Measurements from ENCODE around the gene MRAP2.
"Not testable (repeated sequence)": the region's sequence is repeated elsewhere in the genome, so short reads cannot be mapped to it uniquely, and the experiment has no call there.

The MRAP2 gene

GRCh38 chr6:84118191-84118590 lies 84.6 kb downstream of the MRAP2 start:
- in situ Hi-C loops (cut with MboI; ENCODE audit: low sequenced_read_pairs), result no loop called here

DNA sequence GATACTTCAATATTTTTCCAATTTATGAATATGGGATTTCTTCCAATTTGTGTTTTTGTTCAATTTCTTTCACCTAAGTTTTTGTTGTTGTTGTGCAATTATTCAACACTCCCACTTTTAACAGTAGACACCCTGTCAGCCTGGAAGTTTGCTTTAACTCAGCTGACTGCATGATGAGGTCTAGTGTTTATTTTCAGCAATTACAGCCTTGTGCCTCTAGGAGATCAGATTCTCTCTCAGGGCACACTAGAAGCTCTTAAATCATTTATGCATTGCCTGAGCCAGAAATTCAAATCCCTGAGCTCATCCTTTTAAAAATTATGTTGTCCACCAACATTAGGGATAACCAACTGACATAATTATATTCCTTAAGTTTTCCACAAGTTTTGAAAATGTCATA lies 85.7 kb downstream of the MRAP2 start:
- in situ Hi-C loops (cut with MboI; ENCODE audit: low sequenced_read_pairs), result no loop called here

DNA sequence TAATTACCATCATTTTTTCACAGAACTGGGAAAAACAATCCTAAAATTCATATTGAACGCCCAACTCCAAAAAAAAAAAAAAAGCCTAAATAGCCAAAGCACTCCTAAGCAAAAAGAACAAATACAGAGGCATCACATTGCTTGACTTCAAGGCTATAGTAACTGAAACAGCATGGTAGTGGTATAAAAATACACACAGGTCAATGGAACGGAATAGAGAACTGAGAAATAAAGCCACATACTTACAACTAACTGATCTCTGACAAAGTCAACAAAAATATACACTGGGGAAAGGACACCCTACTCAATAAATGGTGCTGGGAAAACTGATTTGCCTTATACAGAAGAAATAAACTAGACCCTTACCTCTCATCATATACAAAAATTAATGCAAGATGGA lies 89.6 kb downstream of the MRAP2 start:
- in situ Hi-C loops (cut with MboI; ENCODE audit: low sequenced_read_pairs), result no loop called here

- in situ Hi-C loops (cut with MboI; ENCODE audit: low sequenced_read_pairs), result not testable (repeated sequence)
Measured at GRCh38 chr6:84129588-84129987, 96.0 kb downstream of the MRAP2 start.

DNA sequence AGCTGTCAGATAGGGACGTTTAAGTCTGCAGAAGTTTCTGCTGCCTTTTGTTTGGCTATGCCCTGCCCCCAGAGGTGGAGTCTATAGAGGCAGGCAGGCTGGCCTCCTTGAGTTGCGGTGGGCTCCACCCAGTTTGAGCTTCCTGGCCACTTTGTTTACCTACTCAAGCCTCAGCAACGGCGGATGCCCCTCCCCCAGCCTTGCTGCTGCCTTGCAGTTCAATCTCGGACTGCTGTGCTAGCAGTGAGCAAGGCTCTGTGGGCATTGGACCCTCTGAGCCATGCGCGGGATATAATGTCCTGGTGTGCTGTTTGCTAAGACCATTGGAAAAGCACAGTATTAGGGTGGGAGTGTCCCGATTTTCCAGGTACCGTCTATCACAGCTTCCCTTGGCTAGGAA lies 99.8 kb downstream of the MRAP2 start:
- in situ Hi-C loops (cut with MboI; ENCODE audit: low sequenced_read_pairs), result not testable (repeated sequence)

DNA sequence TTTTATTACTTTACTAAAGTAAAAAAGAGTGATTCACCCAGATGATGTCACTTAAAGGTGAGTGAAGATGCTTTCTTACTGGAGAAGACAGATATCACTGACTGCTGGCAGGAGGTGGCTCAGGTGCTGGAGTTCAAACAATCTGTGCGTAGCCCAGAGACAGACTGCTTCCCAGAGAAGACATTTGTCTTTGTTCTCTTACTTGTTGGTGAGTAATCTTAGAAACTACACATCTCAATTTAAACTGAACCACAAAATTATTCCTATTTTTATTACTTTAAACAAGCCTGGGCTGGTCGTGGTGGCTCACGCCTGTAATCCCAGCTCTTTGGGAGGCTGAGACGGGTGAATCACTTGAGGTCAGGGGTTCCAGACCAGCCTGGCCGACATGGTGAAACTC lies 101.7 kb downstream of the MRAP2 start:
- in situ Hi-C loops (cut with MboI; ENCODE audit: low sequenced_read_pairs), result no loop called here

- in situ Hi-C loops (cut with MboI; ENCODE audit: low sequenced_read_pairs), result no loop called here
Measured at GRCh38 chr6:84136364-84137050, 102.9 kb downstream of the MRAP2 start.

GRCh38 chr6:84137051-84137375 lies 103.4 kb downstream of the MRAP2 start:
- in situ Hi-C loops (cut with MboI; ENCODE audit: low sequenced_read_pairs), result no loop called here

DNA sequence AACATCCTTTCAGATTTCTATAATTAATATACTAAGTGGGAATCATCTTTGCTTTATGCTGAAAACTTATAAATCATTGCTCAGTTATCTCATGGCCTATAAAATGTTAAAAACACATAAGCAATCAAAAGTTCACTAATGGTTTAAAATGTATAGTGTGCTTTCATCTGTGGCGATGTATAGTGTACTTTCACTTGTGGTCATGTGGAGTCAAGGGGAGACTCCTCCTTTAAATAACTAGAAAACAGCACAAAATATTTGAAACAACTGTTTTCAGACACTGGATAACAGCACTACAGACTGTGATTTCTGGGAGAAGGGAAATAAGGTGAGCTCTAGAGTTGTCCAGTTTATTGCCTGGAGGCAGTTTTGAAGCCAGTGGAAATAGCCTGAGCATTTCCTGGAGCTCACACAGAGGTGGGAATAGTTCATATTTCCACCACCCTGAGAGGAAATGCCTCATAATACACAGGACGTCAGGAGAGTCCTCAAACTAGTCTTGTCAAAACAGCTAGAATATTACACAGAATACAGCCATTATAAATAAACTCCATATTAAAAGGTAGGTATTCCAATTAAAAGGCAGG lies 104.5 kb downstream of the MRAP2 start:
- in situ Hi-C loops (cut with MboI; ENCODE audit: low sequenced_read_pairs), result no loop called here

- in situ Hi-C loops (cut with MboI; ENCODE audit: low sequenced_read_pairs), result no loop called here
Measured at GRCh38 chr6:84139311-84139710, 105.7 kb downstream of the MRAP2 start.
